GM18502 (cell line): ENCODE data around the gene STN1.

Source experiments
- ATAC-seq: cut with Tn5 transposase; IDR thresholded peaks from one replicate; pipeline ENCODE4 v1.9.1; 2021; ENCODE audit warnings: mild to moderate bottlenecking; ENCODE audit not compliant: unreplicated experiment, poor library complexity

Gene STN1

GRCh38 chr10:103918053-103918846, at the start of gene STN1:
Gene STN1, minus strand, starts transcription at chr10:103918184. Its CDS starts 590 bp downstream, at chr10:103917594.
- peak; percentile 89 for ATAC-seq

- peak; percentile 51 for ATAC-seq
Observed at GRCh38 chr10:103967448-103968071, 49.6 kb upstream of the STN1 start.

DNA sequence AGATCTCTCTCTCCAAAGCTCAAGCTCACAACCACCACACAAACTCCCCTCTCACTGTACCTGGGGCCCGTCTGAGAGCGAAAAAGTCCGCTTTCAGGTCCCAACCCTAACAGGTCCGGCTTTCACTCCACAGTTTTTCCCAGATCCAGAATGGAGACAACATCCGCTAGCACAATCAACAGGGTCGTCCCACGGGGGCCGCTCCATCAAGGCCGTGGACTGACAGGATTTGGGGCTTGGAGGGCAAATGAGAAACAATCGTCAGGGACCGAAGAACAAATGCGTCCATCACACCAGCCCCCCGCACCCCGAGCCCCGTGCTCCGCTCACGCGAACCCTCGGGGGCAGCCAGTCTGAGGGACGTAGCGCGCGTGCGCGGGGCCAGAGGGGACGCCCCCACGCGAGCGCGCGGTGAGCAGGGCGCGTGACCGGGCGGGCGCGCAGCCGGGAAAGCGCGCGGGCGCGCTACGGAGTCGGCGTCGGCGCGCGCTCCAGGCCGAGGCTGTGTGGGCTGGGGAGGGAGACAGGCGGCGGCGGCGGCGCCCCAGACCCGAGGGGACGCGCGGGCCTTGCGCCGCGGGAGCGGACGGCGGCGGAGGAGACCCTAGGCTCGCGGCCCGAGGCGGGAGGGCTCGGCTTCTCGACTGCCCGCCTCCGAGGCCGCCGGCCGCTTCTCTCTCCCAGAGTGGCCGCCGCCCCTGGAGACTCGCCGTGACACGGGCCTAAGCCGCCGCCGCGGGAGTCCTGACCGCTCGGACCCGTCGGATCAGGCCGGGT, 48.9 kb upstream of the STN1 start, which contains the start of gene SLK:
Gene SLK (plus strand): TSS at position 470 of the 777 bp plus-strand sequence. CDS start 606 bp downstream, outside the sequence.
- peak; percentile 84 for ATAC-seq

- no peak for ATAC-seq
Observed at GRCh38 chr10:103960103-103960502, 42.1 kb upstream of the STN1 start.

DNA sequence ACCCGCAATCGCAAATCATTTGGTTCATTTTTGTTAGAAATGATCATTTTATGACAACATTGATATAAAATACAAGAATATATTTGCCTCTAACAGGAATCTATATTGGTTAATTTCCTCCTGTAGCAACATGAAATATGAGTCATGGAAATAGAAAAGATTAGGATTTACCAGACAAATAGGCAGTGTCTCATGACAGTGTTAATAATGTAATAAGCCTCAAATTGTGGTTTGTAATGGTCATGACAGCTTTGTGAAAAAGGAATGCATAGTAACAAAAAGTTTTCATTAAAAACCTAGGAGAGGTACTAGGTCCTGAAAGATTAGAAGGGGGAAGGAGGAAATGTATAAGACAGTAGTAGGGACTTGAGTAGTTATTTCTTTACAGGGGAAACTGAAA, 41.0 kb upstream of the STN1 start:
- no peak for ATAC-seq

DNA sequence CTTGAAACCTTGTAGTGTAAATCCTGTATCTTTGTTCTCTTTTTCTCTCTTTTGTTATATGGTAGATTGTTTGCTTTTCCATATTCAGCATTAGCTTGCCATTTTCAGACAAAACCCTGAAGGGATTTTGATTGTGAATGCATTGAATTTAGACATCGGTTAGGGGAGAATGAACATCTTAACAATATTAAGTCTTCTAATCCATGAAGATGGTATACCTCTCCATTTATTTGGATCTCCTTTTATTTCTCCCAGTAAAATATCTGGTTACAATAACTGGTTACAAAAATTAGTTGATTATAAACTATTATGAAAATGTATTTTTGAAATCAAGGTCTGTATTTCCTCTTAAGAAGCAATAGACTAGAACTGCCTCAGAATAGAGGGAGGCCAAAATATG, 36.6 kb upstream of the STN1 start:
- no peak for ATAC-seq

DNA sequence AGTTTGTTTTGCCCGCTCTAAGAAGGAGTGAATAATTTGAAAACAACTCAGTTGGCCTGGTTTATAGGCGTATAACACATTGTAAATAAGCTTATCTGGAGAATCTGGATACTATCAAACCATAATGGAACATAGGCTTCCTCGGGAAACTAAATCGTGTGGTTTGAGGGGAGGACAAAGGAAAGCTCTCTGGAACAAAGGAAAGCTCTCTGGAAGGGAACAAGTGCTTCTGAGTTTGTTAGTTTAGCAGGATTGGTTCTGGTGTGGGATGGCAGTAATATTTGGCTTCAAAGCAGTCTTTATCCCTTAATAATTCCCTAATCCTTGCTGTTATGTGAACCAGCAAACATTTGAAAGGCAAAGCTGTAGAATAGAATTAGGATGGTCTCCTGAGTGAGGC, 34.0 kb upstream of the STN1 start:
- ATAC-seq = no peak

DNA sequence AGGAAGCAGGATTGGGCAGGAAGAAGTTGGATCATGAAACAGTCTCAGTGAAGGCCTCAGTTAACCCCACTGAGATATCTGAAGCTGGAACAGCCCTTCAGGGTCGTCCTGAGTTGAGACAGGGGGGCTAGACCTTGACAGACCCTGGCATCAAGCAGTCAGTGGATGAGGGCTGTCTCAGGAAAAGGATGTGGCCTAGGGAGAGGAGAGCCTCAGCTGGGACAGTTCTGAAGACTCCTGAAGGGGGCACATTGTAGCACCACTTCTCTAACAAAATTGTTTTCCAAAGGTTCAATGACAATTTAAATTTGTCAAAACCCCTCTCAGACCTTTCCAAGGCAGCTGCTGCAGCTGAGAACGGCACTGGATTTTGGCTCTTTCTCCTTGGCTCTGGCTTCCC, 33.2 kb upstream of the STN1 start:
- no peak for ATAC-seq

GRCh38 chr10:103949728-103950127, 31.7 kb upstream of the STN1 start:
- ATAC-seq = no peak

DNA sequence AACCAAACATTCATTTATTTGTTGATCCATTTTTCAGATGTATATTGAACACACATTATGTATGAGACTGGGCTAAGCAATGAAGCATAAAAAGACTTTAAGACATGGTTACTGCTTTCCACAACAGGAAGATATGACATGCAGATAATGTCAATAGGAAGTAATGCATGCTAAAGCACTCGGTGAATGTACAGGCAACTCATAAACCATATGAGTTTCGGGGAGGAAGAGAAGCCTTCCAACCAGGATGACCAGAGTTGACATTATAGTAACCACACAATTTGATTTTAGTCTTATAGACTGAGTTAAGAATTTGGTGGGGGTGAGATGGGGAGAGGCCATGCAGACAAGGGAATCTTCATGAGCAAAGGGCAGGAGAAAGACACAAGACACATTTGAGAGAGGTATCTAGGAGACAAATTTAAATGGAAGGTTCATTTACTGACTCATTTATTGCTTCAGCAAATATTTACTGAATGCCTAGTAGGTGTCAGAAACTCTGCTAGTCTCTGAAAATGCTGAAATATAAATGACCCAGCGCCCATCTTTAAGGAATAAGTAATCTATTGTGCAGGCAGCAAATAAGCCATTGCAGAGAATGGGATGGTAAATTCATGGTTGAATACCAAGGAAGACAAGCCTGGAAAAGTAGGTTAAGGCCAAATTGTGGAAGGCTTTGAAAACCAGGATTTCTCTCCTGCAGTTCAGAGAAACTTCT, 30.0 kb upstream of the STN1 start:
- ATAC-seq = no peak

GRCh38 chr10:103942866-103943265, 24.9 kb upstream of the STN1 start:
- ATAC-seq = no peak

GRCh38 chr10:103941801-103942200, 23.8 kb upstream of the STN1 start:
- ATAC-seq = no peak

DNA sequence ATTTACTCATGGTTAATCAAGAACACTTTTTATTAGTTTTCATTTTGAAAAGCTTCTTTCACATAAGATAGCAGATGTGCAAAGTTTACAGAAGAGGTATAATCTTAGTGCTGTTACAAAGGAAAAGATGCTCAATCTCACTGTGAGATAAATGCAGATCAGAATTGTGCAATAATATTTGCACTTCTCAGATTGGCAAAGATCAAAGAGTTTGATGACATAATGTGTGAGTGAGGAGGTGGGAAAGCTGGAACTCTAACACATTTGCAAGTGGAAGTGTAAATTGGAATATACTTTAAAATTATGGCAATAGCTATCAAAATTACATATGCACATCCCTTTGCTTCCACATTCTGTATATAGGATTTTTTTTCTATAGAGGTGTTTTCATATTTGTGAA, 21.5 kb upstream of the STN1 start:
- ATAC-seq = no peak

DNA sequence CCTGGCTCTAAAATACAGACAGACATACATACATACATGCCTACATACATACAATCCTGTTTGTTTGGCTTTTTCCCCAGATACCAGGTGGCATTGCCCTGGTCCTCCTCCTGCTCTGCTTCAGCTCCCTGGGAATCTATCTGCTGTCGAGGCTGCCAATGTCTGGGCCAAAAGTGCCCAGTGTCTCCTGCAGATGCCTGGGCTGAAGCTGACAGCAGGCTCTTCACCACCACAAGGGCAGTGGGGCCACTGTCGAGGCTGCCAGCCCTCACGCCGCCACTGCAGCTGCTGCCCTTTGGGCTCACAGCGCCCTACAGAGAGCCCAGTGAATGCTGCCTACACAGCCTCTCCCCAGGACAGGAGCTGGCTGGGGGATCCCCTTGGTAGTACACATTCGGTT, 18.0 kb upstream of the STN1 start:
- no peak for ATAC-seq

DNA sequence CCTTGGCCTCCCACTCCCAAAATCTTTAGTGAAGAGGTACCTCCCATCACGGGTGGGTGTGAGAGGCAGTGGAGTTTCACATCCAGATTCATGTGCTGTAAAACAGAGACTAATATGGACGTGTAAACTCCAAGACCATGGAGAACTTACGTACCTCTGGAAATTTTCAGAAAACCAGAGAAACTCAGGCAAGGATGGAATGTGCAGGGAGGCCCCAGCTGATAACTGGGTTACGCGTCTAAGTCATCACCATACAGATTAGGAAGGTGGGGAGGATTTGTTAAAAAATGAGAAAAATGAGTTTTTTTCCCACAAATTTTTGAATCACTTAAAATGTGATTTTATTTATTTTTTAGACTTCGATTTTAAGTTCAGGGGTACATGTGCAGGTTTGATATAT, 16.3 kb upstream of the STN1 start:
- ATAC-seq = no peak

DNA sequence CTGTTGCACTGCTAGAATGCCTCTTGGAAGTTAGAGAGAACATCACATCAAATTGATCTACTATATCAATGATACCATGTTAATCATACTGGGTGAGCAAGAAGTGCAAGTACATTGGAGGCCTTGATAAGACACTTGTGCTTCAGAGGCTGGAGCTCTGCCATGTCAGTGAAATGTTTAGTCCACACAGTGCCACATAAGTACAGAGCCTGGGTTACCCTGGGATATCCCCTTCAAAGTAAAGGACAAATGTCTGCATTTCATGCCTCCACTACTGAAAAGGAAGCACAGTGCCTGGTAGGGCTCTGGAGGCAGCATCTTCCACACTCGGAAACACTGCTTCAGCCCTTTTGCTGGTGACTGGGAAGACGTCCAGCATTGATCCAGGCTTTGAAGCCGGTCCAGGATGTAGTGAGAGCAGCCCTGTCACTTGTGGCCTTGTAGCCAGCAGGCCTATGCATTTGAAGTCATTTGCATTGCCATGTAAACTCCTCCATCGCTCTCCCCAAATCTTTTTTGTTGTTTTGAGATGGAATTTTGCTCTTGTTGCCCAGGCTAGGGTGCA, 15.7 kb upstream of the STN1 start:
- ATAC-seq = no peak

GRCh38 chr10:103932971-103933370, 15.0 kb upstream of the STN1 start:
- ATAC-seq = no peak

GRCh38 chr10:103932271-103932670, 14.3 kb upstream of the STN1 start:
- no peak for ATAC-seq

DNA sequence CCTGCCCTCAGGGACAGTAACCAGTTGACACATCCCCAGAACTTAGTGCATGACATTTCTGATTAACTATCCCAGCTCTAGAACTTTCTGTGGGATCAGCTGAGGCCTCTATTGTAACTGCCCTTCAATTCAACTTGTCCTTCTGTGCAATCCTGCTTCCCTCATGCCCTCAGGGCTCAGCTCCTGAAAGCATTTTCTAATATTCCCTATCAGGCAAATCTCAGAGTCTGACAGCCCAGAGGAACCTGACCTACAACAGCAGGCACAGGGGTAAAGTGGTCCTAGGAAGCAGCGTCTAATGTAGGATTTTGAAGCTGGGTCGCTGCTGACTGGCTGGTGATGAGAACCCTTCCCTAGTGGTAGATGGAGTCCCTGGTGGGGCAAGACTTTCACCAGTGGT, 13.6 kb upstream of the STN1 start:
- ATAC-seq = no peak

DNA sequence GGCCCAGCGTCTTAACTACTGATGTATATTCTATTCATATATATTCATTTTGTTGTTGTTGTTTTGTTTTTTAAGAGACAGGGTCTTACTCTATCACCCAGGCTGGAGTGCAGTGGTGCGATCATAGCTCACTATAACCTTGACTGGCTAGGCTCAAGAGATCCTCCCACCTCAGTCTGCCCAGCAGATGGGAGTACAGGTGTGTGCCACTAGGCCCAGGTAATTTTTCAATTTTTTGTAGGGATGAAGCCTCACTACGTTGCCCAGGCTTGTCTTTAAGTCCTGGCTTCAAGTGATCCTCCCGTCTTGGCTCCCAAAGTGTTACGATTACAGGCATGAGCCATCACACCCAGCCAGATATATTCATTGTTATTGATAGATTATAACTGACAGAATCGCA, 12.9 kb upstream of the STN1 start:
- no peak for ATAC-seq
